ENCODE measurements around the gene TAS2R13.

Gene TAS2R13, protein sequence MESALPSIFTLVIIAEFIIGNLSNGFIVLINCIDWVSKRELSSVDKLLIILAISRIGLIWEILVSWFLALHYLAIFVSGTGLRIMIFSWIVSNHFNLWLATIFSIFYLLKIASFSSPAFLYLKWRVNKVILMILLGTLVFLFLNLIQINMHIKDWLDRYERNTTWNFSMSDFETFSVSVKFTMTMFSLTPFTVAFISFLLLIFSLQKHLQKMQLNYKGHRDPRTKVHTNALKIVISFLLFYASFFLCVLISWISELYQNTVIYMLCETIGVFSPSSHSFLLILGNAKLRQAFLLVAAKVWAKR

DNA sequence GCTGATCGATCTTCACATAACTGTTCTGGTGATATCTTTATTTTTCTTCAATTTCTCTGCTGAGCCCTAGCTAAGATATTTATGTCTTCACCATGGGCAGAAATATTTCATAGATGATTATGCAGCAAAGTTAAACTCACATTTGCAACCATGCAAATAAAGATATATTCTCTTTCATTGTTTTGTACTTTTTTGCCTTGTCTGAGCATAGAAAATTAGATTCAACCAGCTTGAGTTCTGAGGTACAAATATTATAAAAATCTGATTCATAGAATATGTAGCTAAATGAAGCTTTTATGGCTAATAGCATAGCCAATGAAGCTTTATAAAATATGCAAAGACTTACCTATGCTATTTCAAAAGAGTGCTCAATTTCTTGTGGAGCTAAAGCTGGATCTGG is at the start of gene TAS2R13:
Gene TAS2R13, minus strand, starts transcription at position 101 of the 400 bp plus-strand sequence. CDS start 264 bp downstream, outside the sequence.
- no peak within 1 kb of the TSS for H3K9ac ChIP-seq (ENCODE audit: low read depth in 1 of 2, low read length in 2 of 2)
- no peaks in the 10 kb centered on the region for H3K4me1 ChIP-seq (ENCODE audit: control insufficient read depth in 2 of 2, insufficient read depth in 2 of 2, low read length in 2 of 2)
- no peak within 1 kb of the TSS for H3K4me3 ChIP-seq (ENCODE audit: low read length in 2 of 2)
- peaks cover 0 to 1% of the 10 kb centered on the region in 2 donors for H3K9me3 ChIP-seq (ENCODE audit: control insufficient read depth in 2 of 2, low read length in 2 of 2)
- H3K27me3 ChIP-seq (ENCODE audit: control insufficient read depth in 2 of 2, insufficient read depth in 2 of 2, low read length in 2 of 2): no peaks in the 10 kb centered on the region
- no peak within 1 kb of the TSS for H3K27ac ChIP-seq (ENCODE audit: low read depth in 2 of 2, low read length in 2 of 2)
- no peaks in the 10 kb centered on the region for H3K36me3 ChIP-seq (ENCODE audit: control insufficient read depth in 2 of 2, insufficient read depth in 2 of 2, low read length in 2 of 2)

DNA sequence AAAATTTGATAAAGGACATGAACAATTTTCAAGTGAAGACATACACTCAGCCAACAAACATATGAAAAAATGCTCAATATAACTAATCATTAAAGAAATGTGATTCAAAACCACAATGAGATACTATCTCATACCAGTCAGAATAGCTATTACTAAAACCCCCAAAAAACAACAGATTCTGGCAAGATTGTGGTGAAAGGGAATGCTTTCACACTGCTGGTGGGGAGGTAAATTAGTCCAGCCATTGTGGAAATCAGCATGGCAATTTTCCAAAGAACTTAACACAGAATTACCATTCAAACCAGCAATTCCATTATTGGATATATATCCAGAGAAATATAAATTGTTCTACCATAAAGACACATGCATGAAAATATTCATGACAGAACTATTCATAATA is 48.4 kb upstream of the TAS2R13 start:
- Histone ChIP-seq H3K36me3 (ENCODE audit: control insufficient read depth in 2 of 2, insufficient read depth in 2 of 2, low read length in 2 of 2) (no peaks in the 10 kb centered on the region), H3K9ac (ENCODE audit: low read depth in 1 of 2, low read length in 2 of 2) (no peak overlapping the region), H3K4me3 (ENCODE audit: low read length in 2 of 2) (no peak overlapping the region), H3K27me3 (ENCODE audit: control insufficient read depth in 2 of 2, insufficient read depth in 2 of 2, low read length in 2 of 2) (no peaks in the 10 kb centered on the region), H3K9me3 (ENCODE audit: control insufficient read depth in 2 of 2, low read length in 2 of 2) (no peaks in the 10 kb centered on the region), H3K4me1 (ENCODE audit: control insufficient read depth in 2 of 2, insufficient read depth in 2 of 2, low read length in 2 of 2) (no peaks in the 10 kb centered on the region), H3K27ac (ENCODE audit: low read depth in 2 of 2, low read length in 2 of 2) (no peak overlapping the region)

DNA sequence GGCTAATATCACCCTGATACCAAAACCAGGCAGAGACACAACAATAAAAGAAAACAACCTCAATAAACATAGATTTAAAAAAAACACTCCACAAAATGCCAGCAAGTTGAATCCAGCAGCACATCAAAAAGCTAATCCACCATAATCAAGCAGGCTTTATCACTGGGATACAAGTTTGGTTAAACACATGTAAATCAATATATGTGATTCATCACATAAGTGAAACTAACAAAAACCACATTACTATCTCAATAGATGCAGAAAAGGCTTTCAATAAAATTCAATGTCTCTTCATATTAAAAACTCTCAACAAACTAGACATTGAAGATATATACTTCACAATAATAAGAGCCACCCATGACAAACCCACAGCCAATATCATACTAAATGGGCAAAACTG is 46.7 kb upstream of the TAS2R13 start:
- Histone ChIP-seq H3K27ac (ENCODE audit: low read depth in 2 of 2, low read length in 2 of 2) (no peak overlapping the region), H3K4me3 (ENCODE audit: low read length in 2 of 2) (no peak overlapping the region), H3K4me1 (ENCODE audit: control insufficient read depth in 2 of 2, insufficient read depth in 2 of 2, low read length in 2 of 2) (no peaks in the 10 kb centered on the region), H3K36me3 (ENCODE audit: control insufficient read depth in 2 of 2, insufficient read depth in 2 of 2, low read length in 2 of 2) (no peaks in the 10 kb centered on the region), H3K9ac (ENCODE audit: low read depth in 1 of 2, low read length in 2 of 2) (no peak overlapping the region), H3K27me3 (ENCODE audit: control insufficient read depth in 2 of 2, insufficient read depth in 2 of 2, low read length in 2 of 2) (no peaks in the 10 kb centered on the region), H3K9me3 (ENCODE audit: control insufficient read depth in 2 of 2, low read length in 2 of 2) (no peaks in the 10 kb centered on the region)

DNA sequence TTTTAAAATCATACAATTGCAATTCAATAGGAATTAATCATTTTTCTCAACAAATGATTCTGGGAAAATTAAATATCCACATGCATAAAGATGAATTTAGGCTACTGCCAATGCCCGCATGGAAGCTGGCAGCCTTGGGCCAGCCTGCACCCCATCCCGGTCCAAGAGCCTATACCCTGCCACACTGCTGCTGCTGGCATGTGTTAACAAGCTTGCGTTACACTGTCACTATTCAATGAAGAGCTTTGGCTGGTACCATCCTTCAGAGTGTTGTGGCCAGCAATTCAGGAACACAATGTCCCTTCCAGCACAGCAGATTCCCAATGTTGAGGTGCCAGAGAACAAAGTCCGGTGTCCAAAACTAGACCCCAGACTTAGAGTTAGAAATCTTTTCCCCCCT is 43.3 kb upstream of the TAS2R13 start:
- Histone ChIP-seq H3K27me3 (ENCODE audit: control insufficient read depth in 2 of 2, insufficient read depth in 2 of 2, low read length in 2 of 2) (no peaks in the 10 kb centered on the region), H3K36me3 (ENCODE audit: control insufficient read depth in 2 of 2, insufficient read depth in 2 of 2, low read length in 2 of 2) (peaks cover 0 to 3% of the 10 kb centered on the region in 2 donors), H3K4me1 (ENCODE audit: control insufficient read depth in 2 of 2, insufficient read depth in 2 of 2, low read length in 2 of 2) (no peaks in the 10 kb centered on the region), H3K4me3 (ENCODE audit: low read length in 2 of 2) (no peak overlapping the region), H3K9ac (ENCODE audit: low read depth in 1 of 2, low read length in 2 of 2) (no peak overlapping the region), H3K9me3 (ENCODE audit: control insufficient read depth in 2 of 2, low read length in 2 of 2) (no peaks in the 10 kb centered on the region), H3K27ac (ENCODE audit: low read depth in 2 of 2, low read length in 2 of 2) (no peak overlapping the region)

DNA sequence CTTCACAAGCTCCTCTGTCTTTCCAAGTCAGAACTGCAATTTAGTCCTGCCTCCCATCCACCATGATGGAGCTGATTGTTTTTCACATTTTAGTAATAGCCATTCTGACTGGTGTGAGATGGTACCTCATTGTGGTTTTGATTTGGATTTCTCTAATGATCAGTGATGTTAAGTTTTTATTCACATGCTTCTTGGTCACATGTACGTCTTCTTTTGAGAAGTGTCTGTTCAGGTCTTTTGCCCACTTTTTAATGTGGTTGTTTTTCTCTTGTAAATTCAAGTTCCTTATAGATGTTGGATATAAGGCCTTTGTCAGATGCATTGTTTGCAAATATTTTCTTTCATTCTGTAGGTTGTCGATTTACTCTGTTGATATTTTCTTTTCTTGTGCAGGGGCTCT is 33.8 kb upstream of the TAS2R13 start:
- H3K9ac ChIP-seq (ENCODE audit: low read depth in 1 of 2, low read length in 2 of 2): no peak overlapping the region
- H3K9me3 ChIP-seq (ENCODE audit: control insufficient read depth in 2 of 2, low read length in 2 of 2): no peaks in the 10 kb centered on the region

DNA sequence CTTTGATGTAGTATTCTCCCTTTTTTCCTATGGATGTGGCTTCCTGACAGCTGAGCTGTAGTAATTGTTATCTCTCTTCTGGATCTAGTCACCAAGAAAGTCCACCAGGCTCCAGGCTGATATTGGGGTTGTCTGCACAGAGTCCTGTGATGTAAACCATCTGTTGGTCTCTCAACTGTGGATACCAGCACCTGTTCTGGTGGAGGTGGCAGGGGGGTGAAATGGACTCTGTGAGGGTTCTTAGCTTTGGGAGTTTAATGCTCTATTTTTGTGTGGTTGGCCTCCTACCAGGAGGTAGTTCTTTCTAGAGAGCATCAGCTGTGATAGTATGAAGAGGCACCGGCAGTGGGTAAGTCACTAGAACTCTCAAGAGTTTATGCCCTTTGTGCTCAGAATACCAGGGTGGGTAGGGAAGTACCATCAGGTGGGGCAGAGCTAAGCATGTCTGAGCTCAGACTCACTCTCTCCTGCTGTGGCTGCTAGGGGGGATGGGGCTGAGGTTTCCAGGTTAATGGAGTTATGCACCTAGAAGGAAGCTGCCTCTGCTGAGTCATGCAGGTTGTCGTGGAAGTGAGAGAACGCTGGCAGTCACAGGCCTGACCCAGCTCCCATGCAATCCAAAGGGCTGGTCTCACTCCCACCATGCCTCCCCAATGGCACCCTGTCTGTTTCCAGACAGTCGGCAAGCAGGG is 32.7 kb upstream of the TAS2R13 start:
- Histone ChIP-seq H3K4me1 (ENCODE audit: control insufficient read depth in 2 of 2, insufficient read depth in 2 of 2, low read length in 2 of 2) (no peaks in the 10 kb centered on the region), H3K36me3 (ENCODE audit: control insufficient read depth in 2 of 2, insufficient read depth in 2 of 2, low read length in 2 of 2) (no peaks in the 10 kb centered on the region), H3K4me3 (ENCODE audit: low read length in 2 of 2) (no peak overlapping the region), H3K9ac (ENCODE audit: low read depth in 1 of 2, low read length in 2 of 2) (no peak overlapping the region), H3K27ac (ENCODE audit: low read depth in 2 of 2, low read length in 2 of 2) (no peak overlapping the region), H3K27me3 (ENCODE audit: control insufficient read depth in 2 of 2, insufficient read depth in 2 of 2, low read length in 2 of 2) (no peaks in the 10 kb centered on the region), H3K9me3 (ENCODE audit: control insufficient read depth in 2 of 2, low read length in 2 of 2) (no peaks in the 10 kb centered on the region)

More for the DNA sequence above, 33.8 kb upstream of the TAS2R13 start:
- Histone ChIP-seq H3K27me3 (ENCODE audit: control insufficient read depth in 2 of 2, insufficient read depth in 2 of 2, low read length in 2 of 2) (no peaks in the 10 kb centered on the region), H3K27ac (ENCODE audit: low read depth in 2 of 2, low read length in 2 of 2) (no peak overlapping the region), H3K4me3 (ENCODE audit: low read length in 2 of 2) (no peak overlapping the region), H3K4me1 (ENCODE audit: control insufficient read depth in 2 of 2, insufficient read depth in 2 of 2, low read length in 2 of 2) (no peaks in the 10 kb centered on the region), H3K36me3 (ENCODE audit: control insufficient read depth in 2 of 2, insufficient read depth in 2 of 2, low read length in 2 of 2) (no peaks in the 10 kb centered on the region)

DNA sequence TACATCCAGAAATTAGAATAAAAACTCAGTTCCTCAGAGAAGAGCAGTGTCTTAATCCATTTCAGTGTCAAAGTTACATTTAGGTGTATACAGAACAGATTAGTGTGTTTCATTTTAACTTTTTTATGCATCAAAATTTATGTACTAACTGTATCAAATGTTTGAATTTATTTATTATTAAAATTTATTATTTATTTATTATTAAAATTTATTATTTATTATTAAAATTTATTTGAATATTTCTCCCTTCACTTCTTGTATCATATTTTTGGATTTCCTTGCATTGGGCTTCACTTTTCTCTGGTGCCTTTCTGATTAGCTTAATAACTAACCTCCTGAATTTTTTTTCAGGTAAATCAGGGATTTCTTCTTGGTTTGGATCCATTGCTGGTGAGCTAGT is 32.0 kb upstream of the TAS2R13 start:
- Histone ChIP-seq H3K9me3 (ENCODE audit: control insufficient read depth in 2 of 2, low read length in 2 of 2) (no peaks in the 10 kb centered on the region), H3K4me3 (ENCODE audit: low read length in 2 of 2) (no peak overlapping the region), H3K27ac (ENCODE audit: low read depth in 2 of 2, low read length in 2 of 2) (no peak overlapping the region), H3K27me3 (ENCODE audit: control insufficient read depth in 2 of 2, insufficient read depth in 2 of 2, low read length in 2 of 2) (no peaks in the 10 kb centered on the region), H3K9ac (ENCODE audit: low read depth in 1 of 2, low read length in 2 of 2) (no peak overlapping the region), H3K4me1 (ENCODE audit: control insufficient read depth in 2 of 2, insufficient read depth in 2 of 2, low read length in 2 of 2) (no peaks in the 10 kb centered on the region), H3K36me3 (ENCODE audit: control insufficient read depth in 2 of 2, insufficient read depth in 2 of 2, low read length in 2 of 2) (no peaks in the 10 kb centered on the region)

DNA sequence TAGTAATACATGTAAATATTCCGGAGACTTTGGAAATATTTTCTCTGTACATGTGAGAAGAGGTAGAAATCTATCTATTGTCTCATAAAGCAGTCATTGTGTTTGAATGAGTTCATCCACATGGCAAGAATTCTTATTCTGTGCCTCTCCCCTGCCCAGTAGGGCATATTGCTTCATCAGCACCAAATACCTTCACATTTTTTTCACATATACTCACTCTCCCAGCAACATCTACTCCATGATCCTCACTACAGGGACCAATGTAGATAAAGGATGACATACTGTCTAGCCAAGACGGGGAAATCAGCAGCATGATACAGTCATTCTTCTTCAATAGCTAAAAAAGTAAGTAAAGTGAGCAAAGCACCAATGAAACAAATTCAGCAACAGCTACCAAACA is 31.0 kb upstream of the TAS2R13 start:
- Histone ChIP-seq H3K9ac (ENCODE audit: low read depth in 1 of 2, low read length in 2 of 2) (no peak overlapping the region), H3K36me3 (ENCODE audit: control insufficient read depth in 2 of 2, insufficient read depth in 2 of 2, low read length in 2 of 2) (no peaks in the 10 kb centered on the region), H3K4me1 (ENCODE audit: control insufficient read depth in 2 of 2, insufficient read depth in 2 of 2, low read length in 2 of 2) (no peaks in the 10 kb centered on the region), H3K9me3 (ENCODE audit: control insufficient read depth in 2 of 2, low read length in 2 of 2) (no peaks in the 10 kb centered on the region), H3K4me3 (ENCODE audit: low read length in 2 of 2) (no peak overlapping the region), H3K27me3 (ENCODE audit: control insufficient read depth in 2 of 2, insufficient read depth in 2 of 2, low read length in 2 of 2) (no peaks in the 10 kb centered on the region), H3K27ac (ENCODE audit: low read depth in 2 of 2, low read length in 2 of 2) (no peak overlapping the region)

DNA sequence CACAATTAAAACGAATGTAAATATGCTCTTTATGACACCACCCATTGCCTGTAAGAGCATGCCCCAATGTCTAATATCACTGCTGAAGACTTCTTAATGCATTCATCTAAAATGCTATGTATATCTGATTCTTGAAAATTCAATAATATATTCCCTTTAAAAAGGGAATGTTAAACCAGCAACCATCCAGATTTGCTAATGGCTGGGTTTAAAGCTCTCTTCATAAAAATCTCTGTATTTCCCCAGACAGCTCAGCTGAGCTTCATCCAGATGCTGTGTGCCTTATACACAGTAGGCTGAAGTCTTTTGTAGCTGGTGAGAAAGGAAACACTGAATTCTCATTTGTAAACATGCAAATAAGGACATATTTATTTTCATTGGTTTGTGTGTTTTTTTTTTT is 29.8 kb upstream of the TAS2R13 start, which contains the start of gene TAS2R14:
Gene TAS2R14, minus strand, starts transcription at position 101 of the 400 bp plus-strand sequence. Its CDS starts 56 bp downstream, at position 45.
- no peak within 1 kb of the TSS for H3K27ac ChIP-seq (ENCODE audit: low read depth in 2 of 2, low read length in 2 of 2)
- H3K9me3 ChIP-seq (ENCODE audit: control insufficient read depth in 2 of 2, low read length in 2 of 2): no peaks in the 10 kb centered on the region
- H3K9ac ChIP-seq (ENCODE audit: low read depth in 1 of 2, low read length in 2 of 2): no peak within 1 kb of the TSS
- no peaks in the 10 kb centered on the region for H3K27me3 ChIP-seq (ENCODE audit: control insufficient read depth in 2 of 2, insufficient read depth in 2 of 2, low read length in 2 of 2)
- H3K36me3 ChIP-seq (ENCODE audit: control insufficient read depth in 2 of 2, insufficient read depth in 2 of 2, low read length in 2 of 2): no peaks in the 10 kb centered on the region
- no peaks in the 10 kb centered on the region for H3K4me1 ChIP-seq (ENCODE audit: control insufficient read depth in 2 of 2, insufficient read depth in 2 of 2, low read length in 2 of 2)
- no peak within 1 kb of the TSS for H3K4me3 ChIP-seq (ENCODE audit: low read length in 2 of 2)

DNA sequence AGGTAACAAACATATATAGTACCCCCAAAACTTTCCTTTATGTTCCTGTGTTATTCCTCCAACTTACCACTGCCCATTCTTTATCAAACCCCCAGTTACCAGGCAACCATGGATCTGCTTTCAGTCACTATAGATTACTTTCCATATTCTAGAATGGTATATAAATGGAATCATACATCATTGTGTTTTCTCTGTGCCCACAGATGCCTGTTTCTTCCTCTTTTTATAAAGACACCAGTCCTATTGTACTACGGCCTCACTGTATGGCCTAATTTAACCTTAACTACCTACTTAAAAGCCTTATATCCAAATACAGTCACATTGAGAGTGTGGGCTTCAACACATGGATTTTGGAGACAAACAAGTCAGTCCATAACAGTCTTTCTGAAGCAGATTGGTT is 27.1 kb upstream of the TAS2R13 start:
- H3K4me3 ChIP-seq (ENCODE audit: low read length in 2 of 2): no peak overlapping the region
- H3K4me1 ChIP-seq (ENCODE audit: control insufficient read depth in 2 of 2, insufficient read depth in 2 of 2, low read length in 2 of 2): no peaks in the 10 kb centered on the region
- no peaks in the 10 kb centered on the region for H3K27me3 ChIP-seq (ENCODE audit: control insufficient read depth in 2 of 2, insufficient read depth in 2 of 2, low read length in 2 of 2)
- no peak overlapping the region for H3K27ac ChIP-seq (ENCODE audit: low read depth in 2 of 2, low read length in 2 of 2)
- H3K9me3 ChIP-seq (ENCODE audit: control insufficient read depth in 2 of 2, low read length in 2 of 2): no peaks in the 10 kb centered on the region
- H3K36me3 ChIP-seq (ENCODE audit: control insufficient read depth in 2 of 2, insufficient read depth in 2 of 2, low read length in 2 of 2): no peaks in the 10 kb centered on the region
- H3K9ac ChIP-seq (ENCODE audit: low read depth in 1 of 2, low read length in 2 of 2): no peak overlapping the region

Measured in mucosa of rectum (tissue), 2 donors.